HT-29 (cell line): ENCODE measurements around the gene CRYBA4. TPM values are rescaled to one million over a fixed set of nuclear protein-coding genes. Genes with fewer than 3 reads are reported as not detected.

Experiments used
- DNase-seq: peaks from one replicate; pipeline ENCODE4 v3.0.0-alpha.2; 2015; ENCODE audit warnings: low spot score
- total RNA-seq: library from RNA; depleted of rRNA; stranded (reverse); fragments of >200 nt; shearing (Covaris generic); gene quantifications from 2 replicates; pipeline ENCODE4 v1.2.3, GENCODE V29; 2014

The CRYBA4 gene
- total RNA-seq, 1 experiment from 2014 or later, result not detected

DNA sequence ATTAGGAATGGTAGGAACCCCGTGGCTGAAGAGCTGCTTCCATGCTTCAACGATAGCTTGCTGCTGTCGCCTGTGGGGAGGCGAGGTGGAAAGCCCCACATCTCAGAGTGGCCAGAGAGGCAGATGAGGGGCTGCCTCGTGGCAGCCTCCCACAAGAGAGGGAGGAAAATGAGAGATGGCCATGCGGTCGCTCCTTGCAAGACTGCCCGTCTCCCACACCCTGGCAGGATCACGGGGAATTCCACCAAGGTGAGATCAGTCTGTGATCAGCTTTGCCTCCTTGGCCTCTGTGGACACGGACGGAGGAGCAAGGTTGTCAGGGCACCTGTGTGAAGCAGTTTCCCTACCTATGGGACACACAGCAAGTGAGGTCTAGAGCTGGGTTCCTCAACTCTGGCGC, 3.0 kb downstream of the CRYBA4 start:
- DNase-seq, result no peak

- DNase-seq, result no peak
Observed at GRCh38 chr22:26629988-26630761, 8.4 kb downstream of the CRYBA4 start.

GRCh38 chr22:26631282-26631681, 9.5 kb downstream of the CRYBA4 start:
- DNase-seq, result no peak

GRCh38 chr22:26632422-26633155, 10.8 kb downstream of the CRYBA4 start:
- DNase-seq, result no peak

GRCh38 chr22:26634189-26634588, 12.4 kb downstream of the CRYBA4 start:
- no peak for DNase-seq

GRCh38 chr22:26635117-26635516, 13.4 kb downstream of the CRYBA4 start:
- no peak for DNase-seq

GRCh38 chr22:26636296-26636695, 14.5 kb downstream of the CRYBA4 start:
- DNase-seq, result no peak

GRCh38 chr22:26642465-26643417, 21.0 kb downstream of the CRYBA4 start:
- no peak for DNase-seq

DNA sequence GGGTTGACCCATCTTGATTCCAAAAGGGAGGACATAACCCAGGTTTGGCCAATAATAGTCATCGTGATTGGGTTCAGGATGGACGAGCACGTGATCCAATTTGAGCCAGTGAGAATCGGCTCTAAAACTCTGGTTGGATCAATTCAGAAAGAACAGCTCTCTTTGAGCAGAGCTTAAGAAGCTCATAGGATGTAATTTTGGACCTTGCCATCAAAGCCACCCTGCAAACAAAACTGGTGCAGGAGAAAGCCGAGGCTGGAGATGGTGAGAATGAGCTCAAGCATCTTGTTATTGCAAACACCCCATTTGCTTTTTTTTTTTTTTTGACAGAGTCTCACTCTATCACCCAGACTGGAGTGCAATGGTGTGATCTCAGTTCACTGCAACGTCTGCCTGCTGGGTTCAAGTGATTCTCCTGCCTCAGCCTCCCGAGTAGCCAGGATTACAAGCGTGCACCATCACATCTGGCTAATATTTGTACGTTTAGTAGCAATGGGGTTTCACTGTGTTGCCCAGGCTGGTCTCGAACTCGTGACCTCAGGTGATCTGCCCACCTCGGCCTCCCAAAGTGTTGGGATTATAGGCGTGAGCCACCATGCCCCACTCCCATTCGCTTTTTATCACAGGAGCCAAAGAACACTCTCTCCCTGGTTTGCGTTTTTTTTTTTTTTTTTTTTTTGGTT, 21.8 kb downstream of the CRYBA4 start:
- DNase-seq, result no peak

DNA sequence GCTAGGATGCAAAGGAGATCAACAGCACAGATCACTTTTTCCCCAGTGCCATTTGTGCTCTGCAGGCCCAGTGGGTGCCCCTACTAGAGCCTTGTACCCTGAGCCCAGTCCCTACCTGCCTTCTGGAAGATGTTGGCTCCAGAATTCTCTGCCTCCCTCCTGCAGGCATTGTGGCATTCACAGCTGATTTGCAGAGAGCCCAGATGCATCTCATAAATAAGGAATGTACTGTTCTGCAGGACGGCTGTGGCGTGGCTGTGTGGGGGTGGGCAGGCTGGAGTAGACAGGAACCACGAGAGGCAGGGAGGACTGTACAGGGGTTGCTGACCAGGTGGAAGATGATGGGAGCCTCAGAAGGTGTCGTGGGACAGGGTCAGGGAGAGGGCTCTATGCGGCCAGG, 24.4 kb downstream of the CRYBA4 start:
- no peak for DNase-seq

- no peak for DNase-seq
Observed at GRCh38 chr22:26648011-26648497, 26.3 kb downstream of the CRYBA4 start.

GRCh38 chr22:26648528-26649388, 27.0 kb downstream of the CRYBA4 start:
- no peak for DNase-seq

DNA sequence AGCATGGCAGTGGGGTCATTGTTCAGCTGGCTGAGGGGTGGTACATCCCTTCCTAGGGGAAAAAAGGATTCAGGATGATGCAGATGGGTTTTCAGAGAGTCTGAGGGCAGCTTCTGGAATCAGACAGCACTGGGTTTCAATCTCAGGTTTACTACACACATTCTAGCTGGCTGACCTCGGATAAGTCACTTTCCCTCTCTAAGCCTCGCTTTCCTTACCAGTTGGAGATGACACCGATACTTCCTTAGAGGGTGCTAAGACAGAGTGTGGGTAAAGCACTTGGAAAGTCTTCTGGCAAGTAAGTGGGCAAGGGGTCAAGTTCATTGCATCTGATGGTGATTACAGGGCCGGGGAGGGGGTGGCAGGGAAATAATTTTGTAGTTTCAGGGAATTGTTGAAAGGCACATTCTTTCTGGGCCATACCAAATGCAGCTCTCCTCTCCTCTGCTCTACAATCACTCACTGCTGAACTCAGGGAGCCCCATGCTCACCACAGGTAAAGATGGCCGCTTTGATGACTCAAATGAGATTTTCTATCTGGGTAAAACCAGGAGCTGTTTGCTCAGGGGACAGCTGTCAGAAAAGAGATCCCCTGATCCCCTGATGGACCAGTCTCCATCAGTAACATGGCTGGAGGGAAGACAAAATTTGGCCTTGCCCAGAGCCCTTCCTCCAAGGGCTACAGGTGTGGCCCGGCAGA, 29.1 kb downstream of the CRYBA4 start:
- DNase-seq, result no peak

DNA sequence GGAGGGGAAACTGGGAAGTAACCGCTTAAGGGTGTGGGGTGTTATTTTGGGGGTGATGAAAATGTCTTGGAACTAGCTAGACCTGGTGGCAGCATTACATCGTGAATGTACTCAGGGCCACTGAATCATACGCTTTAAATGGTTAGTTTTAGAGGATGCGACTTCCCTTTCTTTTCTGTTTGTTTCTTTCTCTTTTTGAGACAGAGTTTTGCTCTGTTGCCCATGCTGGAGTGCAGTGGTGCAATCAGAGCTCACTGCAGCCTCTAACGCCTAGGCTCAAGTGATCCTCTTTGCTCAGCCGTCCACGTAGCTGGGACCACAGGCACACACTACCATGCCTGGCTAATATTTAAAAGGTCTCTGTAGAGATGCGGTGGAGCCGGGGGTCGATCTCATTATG, 30.1 kb downstream of the CRYBA4 start:
- no peak for DNase-seq

GRCh38 chr22:26656891-26657851, 35.4 kb downstream of the CRYBA4 start, which contains the start of gene MIAT:
Gene MIAT (plus strand): TSS chr22:26657588.
- no peak for DNase-seq

- DNase-seq, result no peak
Observed at GRCh38 chr22:26658161-26658560, 36.4 kb downstream of the CRYBA4 start.

DNA sequence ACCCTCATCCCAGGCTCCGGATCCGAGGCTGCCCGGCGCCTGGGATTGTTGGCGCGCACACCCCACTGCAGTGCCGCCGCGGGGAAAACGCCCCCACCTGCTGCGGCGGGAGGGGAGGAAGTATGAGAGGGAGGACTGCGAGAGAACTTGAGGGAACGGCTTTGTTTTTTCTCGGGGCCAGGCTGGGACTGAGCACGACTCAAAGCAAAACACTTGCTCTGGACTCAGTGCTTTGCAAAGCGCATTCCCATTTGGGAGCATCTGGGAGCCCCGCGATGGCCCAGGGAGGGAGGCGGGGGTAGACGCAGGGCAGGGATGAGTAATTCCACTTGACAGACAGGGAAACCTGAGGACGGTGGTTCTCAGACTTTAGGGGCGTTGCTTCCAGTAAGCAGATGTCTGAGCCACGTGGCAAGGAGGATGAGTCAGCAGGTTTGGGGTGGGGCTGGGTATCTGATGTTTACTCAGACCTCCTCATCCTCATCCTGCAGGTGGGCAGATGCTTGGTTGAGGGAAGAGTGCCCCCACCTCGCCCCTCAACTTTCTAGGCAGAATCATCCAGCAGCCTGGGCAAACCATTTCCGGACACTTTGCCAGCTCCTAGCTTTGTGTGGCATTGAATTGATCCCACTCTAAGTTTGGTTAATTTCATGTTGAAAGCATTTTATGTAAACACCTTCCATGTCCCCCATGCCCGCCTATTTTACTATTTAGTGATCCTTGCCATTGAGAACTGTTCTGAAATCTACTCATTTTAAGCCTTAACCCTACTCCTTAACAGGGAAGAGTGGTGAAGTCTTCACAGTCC, 37.1 kb downstream of the CRYBA4 start:
- DNase-seq, result peak; percentile 22
